Measurements from ENCODE around the gene GRID1.

GRCh38 chr10:86137561-86137960, 229.0 kb downstream of the GRID1 start:
- TF ChIP-seq, protein P1, sequence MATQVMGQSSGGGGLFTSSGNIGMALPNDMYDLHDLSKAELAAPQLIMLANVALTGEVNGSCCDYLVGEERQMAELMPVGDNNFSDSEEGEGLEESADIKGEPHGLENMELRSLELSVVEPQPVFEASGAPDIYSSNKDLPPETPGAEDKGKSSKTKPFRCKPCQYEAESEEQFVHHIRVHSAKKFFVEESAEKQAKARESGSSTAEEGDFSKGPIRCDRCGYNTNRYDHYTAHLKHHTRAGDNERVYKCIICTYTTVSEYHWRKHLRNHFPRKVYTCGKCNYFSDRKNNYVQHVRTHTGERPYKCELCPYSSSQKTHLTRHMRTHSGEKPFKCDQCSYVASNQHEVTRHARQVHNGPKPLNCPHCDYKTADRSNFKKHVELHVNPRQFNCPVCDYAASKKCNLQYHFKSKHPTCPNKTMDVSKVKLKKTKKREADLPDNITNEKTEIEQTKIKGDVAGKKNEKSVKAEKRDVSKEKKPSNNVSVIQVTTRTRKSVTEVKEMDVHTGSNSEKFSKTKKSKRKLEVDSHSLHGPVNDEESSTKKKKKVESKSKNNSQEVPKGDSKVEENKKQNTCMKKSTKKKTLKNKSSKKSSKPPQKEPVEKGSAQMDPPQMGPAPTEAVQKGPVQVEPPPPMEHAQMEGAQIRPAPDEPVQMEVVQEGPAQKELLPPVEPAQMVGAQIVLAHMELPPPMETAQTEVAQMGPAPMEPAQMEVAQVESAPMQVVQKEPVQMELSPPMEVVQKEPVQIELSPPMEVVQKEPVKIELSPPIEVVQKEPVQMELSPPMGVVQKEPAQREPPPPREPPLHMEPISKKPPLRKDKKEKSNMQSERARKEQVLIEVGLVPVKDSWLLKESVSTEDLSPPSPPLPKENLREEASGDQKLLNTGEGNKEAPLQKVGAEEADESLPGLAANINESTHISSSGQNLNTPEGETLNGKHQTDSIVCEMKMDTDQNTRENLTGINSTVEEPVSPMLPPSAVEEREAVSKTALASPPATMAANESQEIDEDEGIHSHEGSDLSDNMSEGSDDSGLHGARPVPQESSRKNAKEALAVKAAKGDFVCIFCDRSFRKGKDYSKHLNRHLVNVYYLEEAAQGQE (tag by site-specific recombination; IDR thresholded peaks at IDR 0.05) = no peak
- TF ChIP-seq ZNF837 (tag by site-specific recombination; IDR thresholded peaks at IDR 0.05) = no peak
- TF ChIP-seq PBX3 (CRISPR knock-in tag; IDR thresholded peaks at IDR 0.05) = no peak
- no peak for TF ChIP-seq CTCF (tag by site-specific recombination; IDR thresholded peaks at IDR 0.05)
- no peak for TF ChIP-seq ZNF37A (tag by site-specific recombination; IDR thresholded peaks at IDR 0.05)
- no peak for TF ChIP-seq ZNF768 (tag by site-specific recombination; IDR thresholded peaks at IDR 0.05)
- no peak for TF ChIP-seq ZNF610 (tag by site-specific recombination; IDR thresholded peaks at IDR 0.05; ENCODE audit: borderline replicate concordance)
